KMS-11 (cell line): Measurements from ENCODE around the gene RC3H1.
"Not testable (repeated sequence)": the region's sequence is repeated elsewhere in the genome, so short reads cannot be mapped to it uniquely, and the experiment has no call there.

Source experiments
- H2AFZ ChIP-seq: fragments of 200-600 bp; sonication (generic); 2 replicates; pipeline ENCODE4 v1.6.1; 2016; ENCODE audit warnings: antibody characterized with exemption, mixed run types, low read depth
- H3K27ac ChIP-seq: fragments of 200-600 bp; sonication (generic); 2 replicates; pipeline ENCODE4 v1.6.1; 2016; ENCODE audit warnings: mild to moderate bottlenecking, mixed run types
- H3K27me3 ChIP-seq: fragments of 200-600 bp; sonication (generic); 2 replicates; pipeline ENCODE4 v1.6.1; 2017; ENCODE audit warnings: mild to moderate bottlenecking, low read depth, mixed run types, moderate library complexity; ENCODE audit not compliant: insufficient read depth
- H3K36me3 ChIP-seq: fragments of 200-600 bp; sonication (generic); 2 replicates; pipeline ENCODE4 v1.6.1; 2017; ENCODE audit warnings: mild to moderate bottlenecking, mixed run types; ENCODE audit not compliant: insufficient read depth
- H3K4me1 ChIP-seq: fragments of 200-600 bp; sonication (generic); 2 replicates; pipeline ENCODE4 v1.6.1; 2016; ENCODE audit warnings: mild to moderate bottlenecking, low read depth, mixed run types; ENCODE audit not compliant: poor library complexity, severe bottlenecking
- H3K4me2 ChIP-seq: fragments of 200-600 bp; sonication (generic); 2 replicates; pipeline ENCODE4 v1.7.0; 2016; ENCODE audit warnings: mild to moderate bottlenecking, mixed run types
- H3K4me3 ChIP-seq: fragments of 200-600 bp; sonication (generic); IDR thresholded peaks from 2 replicates; pipeline ENCODE4 v1.6.1; 2017; ENCODE audit warnings: low read depth, low read length, mixed read lengths; ENCODE audit not compliant: insufficient read depth
- H3K79me2 ChIP-seq: fragments of 200-600 bp; sonication (generic); 2 replicates; pipeline ENCODE4 v1.6.1; 2016; ENCODE audit warnings: low read depth, mixed run types; ENCODE audit not compliant: insufficient read depth
- H3K9ac ChIP-seq: fragments of 200-600 bp; sonication (generic); 2 replicates; pipeline ENCODE4 v1.6.1; 2016; ENCODE audit warnings: mild to moderate bottlenecking, mixed run types
- H4K20me1 ChIP-seq: fragments of 200-600 bp; sonication (generic); 2 replicates; pipeline ENCODE4 v1.6.1; 2016; ENCODE audit warnings: mild to moderate bottlenecking, mixed run types; ENCODE audit not compliant: insufficient read depth
- TF ChIP-seq, protein P1 (sequence below): fragments of 200-600 bp; sonication (generic); conservative IDR thresholded peaks from 2 replicates; pipeline ENCODE4 v1.6.1; 2017; ENCODE audit warnings: low read depth, mild to moderate bottlenecking, antibody characterized with exemption, low read length, moderate library complexity, mixed read lengths

Gene RC3H1

DNA sequence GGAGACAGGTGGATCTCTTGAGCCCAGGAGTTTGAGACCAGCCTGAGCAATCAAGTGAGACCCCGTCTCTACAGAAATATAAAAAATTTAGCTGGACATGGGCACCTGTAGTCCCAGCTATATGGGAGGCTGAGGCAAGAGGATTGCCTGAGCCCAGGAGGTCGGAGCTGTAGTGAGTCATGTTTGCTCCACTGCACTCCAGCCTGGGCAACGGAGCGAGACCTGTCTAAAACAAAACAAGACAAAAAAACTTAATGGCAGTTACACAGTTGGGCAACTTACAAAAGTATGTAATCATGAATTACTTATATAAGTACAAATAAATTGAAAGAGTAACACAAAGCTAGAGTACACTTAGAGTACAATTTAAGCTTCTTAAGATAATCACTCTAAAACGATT lies 25.2 kb downstream of the RC3H1 start:
- TF ChIP-seq, protein P1, sequence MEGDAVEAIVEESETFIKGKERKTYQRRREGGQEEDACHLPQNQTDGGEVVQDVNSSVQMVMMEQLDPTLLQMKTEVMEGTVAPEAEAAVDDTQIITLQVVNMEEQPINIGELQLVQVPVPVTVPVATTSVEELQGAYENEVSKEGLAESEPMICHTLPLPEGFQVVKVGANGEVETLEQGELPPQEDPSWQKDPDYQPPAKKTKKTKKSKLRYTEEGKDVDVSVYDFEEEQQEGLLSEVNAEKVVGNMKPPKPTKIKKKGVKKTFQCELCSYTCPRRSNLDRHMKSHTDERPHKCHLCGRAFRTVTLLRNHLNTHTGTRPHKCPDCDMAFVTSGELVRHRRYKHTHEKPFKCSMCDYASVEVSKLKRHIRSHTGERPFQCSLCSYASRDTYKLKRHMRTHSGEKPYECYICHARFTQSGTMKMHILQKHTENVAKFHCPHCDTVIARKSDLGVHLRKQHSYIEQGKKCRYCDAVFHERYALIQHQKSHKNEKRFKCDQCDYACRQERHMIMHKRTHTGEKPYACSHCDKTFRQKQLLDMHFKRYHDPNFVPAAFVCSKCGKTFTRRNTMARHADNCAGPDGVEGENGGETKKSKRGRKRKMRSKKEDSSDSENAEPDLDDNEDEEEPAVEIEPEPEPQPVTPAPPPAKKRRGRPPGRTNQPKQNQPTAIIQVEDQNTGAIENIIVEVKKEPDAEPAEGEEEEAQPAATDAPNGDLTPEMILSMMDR: no peak
- no peak overlapping the region for H3K9ac ChIP-seq
- H3K79me2 ChIP-seq: peaks cover 92% of the 10 kb centered on the region
- no peak overlapping the region for H3K27ac ChIP-seq
- peaks cover 7% of the 10 kb centered on the region; the same call in 1 of the 2 replicates for H3K36me3 ChIP-seq
- H4K20me1 ChIP-seq: peaks cover 22% of the 10 kb centered on the region
- H3K4me1 ChIP-seq: peaks cover 31% of the 10 kb centered on the region
- no peaks in the 10 kb centered on the region for H3K27me3 ChIP-seq
- no peak overlapping the region for H2AFZ ChIP-seq
- H3K4me2 ChIP-seq: no peak overlapping the region
- H3K4me3 ChIP-seq: no peak overlapping the region

DNA sequence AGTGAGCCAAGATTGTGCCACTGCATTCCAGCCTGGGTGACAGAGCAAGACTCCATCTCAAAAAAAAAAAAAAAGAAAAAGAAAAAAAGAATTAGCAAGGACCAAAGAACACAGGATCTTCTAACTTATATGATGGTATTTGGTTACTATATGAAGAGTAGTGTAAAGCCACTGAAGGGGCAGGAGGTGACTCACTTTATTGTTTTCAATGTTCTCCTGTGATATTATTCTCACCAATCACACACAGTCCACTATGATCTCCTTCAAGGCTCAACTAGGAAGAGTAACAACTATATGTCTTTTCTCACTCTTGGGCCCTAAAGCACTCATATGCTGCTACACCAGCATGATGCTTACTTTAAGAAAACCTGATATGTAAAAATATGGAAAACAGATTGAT lies 26.7 kb downstream of the RC3H1 start:
- H3K4me2 ChIP-seq: no peak overlapping the region
- H3K27ac ChIP-seq: no peak overlapping the region
- peaks cover 7% of the 10 kb centered on the region; the same call in 1 of the 2 replicates for H3K36me3 ChIP-seq
- TF ChIP-seq, protein P1: no peak
- peaks cover 26% of the 10 kb centered on the region for H3K4me1 ChIP-seq
- no peak overlapping the region for H3K4me3 ChIP-seq
- H3K79me2 ChIP-seq: peaks cover 77% of the 10 kb centered on the region
- no peak overlapping the region for H3K9ac ChIP-seq
- no peak overlapping the region for H2AFZ ChIP-seq
- no peaks in the 10 kb centered on the region for H3K27me3 ChIP-seq
- H4K20me1 ChIP-seq: peaks cover 18% of the 10 kb centered on the region

DNA sequence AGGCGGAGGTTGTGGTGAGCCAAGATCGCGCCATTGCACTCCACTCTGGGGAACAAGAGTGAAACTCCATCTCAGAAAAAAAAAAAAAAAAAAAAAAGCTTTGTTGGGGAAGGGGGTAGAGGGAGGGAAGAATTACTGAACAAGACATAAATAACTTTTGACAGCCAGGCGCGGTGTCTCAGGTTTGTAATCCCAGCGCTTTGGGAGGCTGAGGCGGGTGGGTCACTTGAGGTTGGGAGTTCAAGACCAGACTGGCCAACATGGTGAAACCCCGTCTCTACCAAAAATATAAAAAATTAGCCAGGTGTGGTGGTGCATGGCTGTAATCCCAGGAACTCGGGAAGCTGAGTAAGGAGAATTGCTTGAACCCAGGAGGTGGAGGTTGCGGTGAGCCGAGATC lies 28.2 kb downstream of the RC3H1 start:
- H2AFZ ChIP-seq, H3K4me3 ChIP-seq, H3K9ac ChIP-seq, H3K27ac ChIP-seq, H3K27me3 ChIP-seq, H3K4me2 ChIP-seq, H3K36me3 ChIP-seq: not testable (repeated sequence)
- Histone ChIP-seq H4K20me1 (peaks cover 12% of the 10 kb centered on the region), H3K4me1 (peaks cover 11% of the 10 kb centered on the region), H3K79me2 (peaks cover 62% of the 10 kb centered on the region)

DNA sequence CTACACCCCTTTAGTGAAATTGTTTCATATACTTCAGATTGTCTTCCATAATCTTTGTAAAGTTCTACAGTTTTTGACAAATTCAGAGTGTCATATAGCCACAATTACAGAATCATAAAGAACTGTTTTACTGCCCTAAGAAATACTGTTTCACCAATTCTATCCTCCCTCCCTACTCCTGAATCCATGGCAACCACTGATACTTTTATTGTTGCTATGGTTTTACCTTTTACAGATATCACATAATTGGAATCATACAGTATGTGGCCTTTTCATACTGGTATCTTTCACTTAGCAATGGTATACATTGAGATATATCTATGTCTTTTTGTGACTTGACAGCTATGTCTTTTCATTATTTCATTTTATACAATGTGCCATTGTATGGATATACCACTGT lies 34.1 kb downstream of the RC3H1 start:
- Histone ChIP-seq H3K27me3 (no peaks in the 10 kb centered on the region), H4K20me1 (no peaks in the 10 kb centered on the region), H3K36me3 (peaks cover 11% of the 10 kb centered on the region; the same call in 1 of the 2 replicates), H3K4me3 (no peak overlapping the region), H3K27ac (no peak overlapping the region), H3K79me2 (0 out of 2 replicates have a peak, but pooled peaks cover 8% of the 10 kb centered on the region), H3K9ac (no peak overlapping the region), H3K4me1 (no peaks in the 10 kb centered on the region), H2AFZ (no peak overlapping the region), H3K4me2 (no peak overlapping the region)
- TF ChIP-seq, protein P1: no peak

DNA sequence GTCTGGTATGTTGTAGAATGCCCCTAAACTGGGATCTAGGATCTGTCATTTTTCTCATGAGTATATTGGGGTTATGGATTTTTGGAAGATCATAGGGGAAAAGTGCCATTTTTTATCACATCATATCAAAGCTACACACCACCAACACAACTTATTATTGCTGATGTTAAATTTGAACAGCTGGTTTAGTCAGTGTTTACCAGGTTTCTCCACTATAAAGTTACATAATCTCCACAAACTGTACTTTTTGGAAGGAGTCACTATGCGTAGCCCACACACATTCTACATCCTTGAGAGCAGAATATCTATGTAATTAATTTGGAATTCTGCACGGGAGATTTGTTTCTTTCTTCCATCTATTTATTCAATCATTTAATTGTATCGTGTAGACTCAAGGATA lies 35.2 kb downstream of the RC3H1 start:
- TF ChIP-seq, protein P1: no peak
- Histone ChIP-seq H3K4me3 (no peak overlapping the region), H3K36me3 (peaks cover 4% of the 10 kb centered on the region; the same call in 1 of the 2 replicates), H2AFZ (no peak overlapping the region), H3K79me2 (no peaks in the 10 kb centered on the region), H3K9ac (no peak overlapping the region), H4K20me1 (no peaks in the 10 kb centered on the region), H3K4me1 (no peaks in the 10 kb centered on the region), H3K4me2 (no peak overlapping the region), H3K27ac (no peak overlapping the region), H3K27me3 (no peaks in the 10 kb centered on the region)
